HepG2 (cell line): ENCODE data around the gene MST1. TPM values are rescaled to one million over a fixed set of nuclear protein-coding genes. Genes with fewer than 3 reads are reported as not detected.

Experiments used
- BCL3 ChIP-seq: sonication (generic); formaldehyde crosslinking; IDR thresholded peaks from 2 replicates; pipeline ENCODE4 v1.5.1; 2020; ENCODE audit warnings: mild to moderate bottlenecking, missing genetic modification reagents, moderate library complexity
- BCL6 ChIP-seq: IDR thresholded peaks from 2 replicates; pipeline ENCODE4 v1.6.1; 2016; ENCODE audit warnings: missing genetic modification reagents, missing compliant biosample characterization
- CENPX ChIP-seq: sonication (generic); formaldehyde crosslinking; IDR thresholded peaks from 2 replicates; pipeline ENCODE4 v1.9.0; 2021; ENCODE audit warnings: mild to moderate bottlenecking, missing genetic modification reagents, moderate library complexity
- CTCF ChIP-seq: sonication (generic); formaldehyde crosslinking; IDR thresholded peaks from 2 replicates; pipeline ENCODE4 v1.5.0; 2020; ENCODE audit warnings: mild to moderate bottlenecking, missing genetic modification reagents, moderate library complexity
- GRHL1 ChIP-seq: sonication (generic); formaldehyde crosslinking; conservative IDR thresholded peaks from 2 replicates; pipeline ENCODE4 v1.8.0; 2022; ENCODE audit warnings: missing genetic modification reagents
- KLF13 ChIP-seq: sonication (generic); formaldehyde crosslinking; IDR thresholded peaks from 2 replicates; pipeline ENCODE4 v1.4.0; 2020; ENCODE audit warnings: mild to moderate bottlenecking, missing genetic modification reagents
- MAX ChIP-seq: IDR thresholded peaks from 2 replicates; pipeline ENCODE4 v1.6.1; 2012; ENCODE audit warnings: inconsistent platforms
- NFE2L2 ChIP-seq: fragments of 150-350 bp; IDR thresholded peaks from 2 replicates; pipeline ENCODE4 v1.6.1; 2014; ENCODE audit warnings: low read length
- PLSCR1 ChIP-seq: sonication (generic); formaldehyde crosslinking; IDR thresholded peaks from 2 replicates; pipeline ENCODE4 v1.5.0; 2020; ENCODE audit warnings: missing genetic modification reagents, mild to moderate bottlenecking, borderline replicate concordance
- REST ChIP-seq, 2 experiments: IDR thresholded peaks; 2 replicates each; pipeline ENCODE4 v1.6.1; 2011 to 2012; ENCODE audit warnings: low read length in 2 of 2, borderline replicate concordance in 1 of 2, low read depth in 1 of 2, mild to moderate bottlenecking in 1 of 2, moderate library complexity in 1 of 2
- XRCC5 ChIP-seq: fragments of 200-400 bp; formaldehyde crosslinking; optimal IDR thresholded peaks from 2 replicates; pipeline ENCODE3; 2017; ENCODE audit warnings: mild to moderate bottlenecking, low read length
- ZFAT ChIP-seq: sonication (generic); formaldehyde crosslinking; conservative IDR thresholded peaks from 2 replicates; pipeline ENCODE4 v1.8.1; 2023; ENCODE audit warnings: missing genetic modification reagents, inconsistent platforms
- ZNF230 ChIP-seq: sonication (generic); formaldehyde crosslinking; IDR thresholded peaks from 2 replicates; pipeline ENCODE4 v1.4.0; 2020; ENCODE audit warnings: mild to moderate bottlenecking, missing genetic modification reagents
- ZNF274 ChIP-seq: sonication (generic); formaldehyde crosslinking; IDR thresholded peaks from 2 replicates; pipeline ENCODE4 v1.5.1; 2020; ENCODE audit warnings: mild to moderate bottlenecking, missing genetic modification reagents
- ZNF280D ChIP-seq: sonication (generic); formaldehyde crosslinking; IDR thresholded peaks from 2 replicates; pipeline ENCODE4 v1.5.1; 2020; ENCODE audit warnings: mild to moderate bottlenecking, missing genetic modification reagents
- polyA plus RNA-seq, 8 experiments: library from polyadenylated mRNA; depleted of rRNA in 3 of 8; stranded (reverse) in 7 of 8; unstranded in 1 of 8; fragments of >200 nt; fragmentation: Illumina TruSeq in 4 of 8; extraction: Trizol in 4 of 8; gene quantifications; 2 replicates each; pipeline versions ENCODE4 v1.2.1 to v1.2.3, GENCODE V29; 2011 to 2016; ENCODE audit warnings: low read depth in 4 of 8, missing spikeins in 1 of 8, mixed read lengths in 1 of 8; ENCODE audit not compliant: insufficient read depth in 1 of 8
- total RNA-seq, 5 experiments: library from RNA; depleted of rRNA; stranded (reverse); fragments of >200 nt; fragmentation: Illumina TruSeq; extraction: Trizol; gene quantifications; 2 replicates each; pipeline ENCODE4 v1.2.3, GENCODE V29; 2016; ENCODE audit warnings: low read depth in 1 of 5

The MST1 gene
- total and polyA plus RNA-seq, 2 of the 13 experiments (the other 11 are each of a cell fraction or from before 2014, with no cell fraction given): 189 to 452 TPM

- TF ChIP-seq CTCF (CRISPR knock-in tag): peak; percentile 95
- peak; percentile 29 for TF ChIP-seq XRCC5
- no peak for TF ChIP-seq KLF13 (CRISPR knock-in tag)
- no peak for TF ChIP-seq CENPX (CRISPR knock-in tag)
- no peak for TF ChIP-seq REST (IDR thresholded peaks at IDR 0.05; ENCODE audit: borderline replicate concordance in 1 of 2, low read depth in 1 of 2, low read length in 2 of 2)
- TF ChIP-seq ZNF274 (CRISPR knock-in tag): no peak
- no peak for TF ChIP-seq NFE2L2
- no peak for TF ChIP-seq MAX
- no peak for TF ChIP-seq GRHL1
- TF ChIP-seq BCL6 (CRISPR knock-in tag): no peak
- TF ChIP-seq ZNF230 (CRISPR knock-in tag): no peak
- no peak for TF ChIP-seq BCL3 (CRISPR knock-in tag)
- TF ChIP-seq PLSCR1 (CRISPR knock-in tag): no peak
- no peak for TF ChIP-seq ZFAT (CRISPR knock-in tag)
- TF ChIP-seq ZNF280D (CRISPR knock-in tag): no peak
These were observed 14.2 kb upstream of the MST1 start (continued) for GRCh38 chr3:49703443-49703927.
